Middle frontal gyrus (tissue), 1 donor: ENCODE results near the gene KRTAP2-4.
"Not testable (repeated sequence)": the region's sequence is repeated elsewhere in the genome, so short reads cannot be mapped to it uniquely, and the experiment has no call there.

Experiments used
- DNase-seq: peaks from one replicate; pipeline ENCODE4 v3.0.0-alpha.2; 2015; ENCODE audit warnings: low spot score; ENCODE audit errors: extremely low spot score

The KRTAP2-4 gene

GRCh38 chr17:41071606-41072360 is 6.1 kb upstream of the KRTAP2-4 start:
- no peak for DNase-seq

DNA sequence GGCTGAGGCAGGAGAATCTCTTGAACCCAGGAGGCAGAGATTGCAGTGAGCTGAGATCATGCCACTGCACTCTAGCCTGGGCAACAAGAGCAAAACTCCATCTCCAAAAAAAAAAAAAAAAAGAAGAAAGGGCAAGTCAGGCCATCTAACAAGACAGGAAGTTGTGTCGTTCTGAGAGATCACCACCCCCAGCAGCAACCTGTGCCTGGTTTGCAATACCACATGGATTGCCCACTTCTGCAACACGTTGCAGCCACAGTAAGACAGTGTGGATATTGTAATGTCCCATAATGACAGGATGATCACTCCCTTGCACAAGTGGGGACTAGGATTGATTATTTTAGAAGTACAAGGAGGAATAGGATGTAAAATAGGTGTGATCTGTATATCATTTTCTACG is 3.4 kb upstream of the KRTAP2-4 start:
- DNase-seq, result no peak

- no peak for DNase-seq
These were observed 1.6 kb upstream of the KRTAP2-4 start for GRCh38 chr17:41067281-41067680.

- not testable (repeated sequence) for DNase-seq
These were observed 526 bp downstream of the KRTAP2-4 start for GRCh38 chr17:41065016-41065689.

DNA sequence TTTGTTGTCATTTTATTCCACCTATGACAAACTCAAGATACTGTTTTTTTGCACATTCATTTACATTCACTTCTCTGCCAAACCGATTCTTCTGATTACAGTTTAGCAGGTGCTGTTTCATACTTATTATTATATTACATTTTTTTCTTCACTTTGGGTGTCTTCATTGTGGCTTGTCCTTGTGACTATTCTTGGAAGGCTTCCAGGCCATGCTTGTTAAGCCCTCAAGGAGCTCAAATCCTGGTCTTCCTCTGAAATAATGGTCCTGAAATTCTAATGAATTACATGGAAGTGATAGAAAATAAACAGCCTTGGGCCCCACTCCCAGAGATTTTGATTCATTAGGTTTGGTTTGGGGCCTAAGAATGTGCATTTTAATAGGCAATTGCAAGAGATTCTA is 1.4 kb downstream of the KRTAP2-4 start:
- DNase-seq, result no peak

- no peak for DNase-seq
These were observed 2.2 kb downstream of the KRTAP2-4 start for GRCh38 chr17:41063449-41063848.

GRCh38 chr17:41061964-41062363 is 3.7 kb downstream of the KRTAP2-4 start:
- no peak for DNase-seq

DNA sequence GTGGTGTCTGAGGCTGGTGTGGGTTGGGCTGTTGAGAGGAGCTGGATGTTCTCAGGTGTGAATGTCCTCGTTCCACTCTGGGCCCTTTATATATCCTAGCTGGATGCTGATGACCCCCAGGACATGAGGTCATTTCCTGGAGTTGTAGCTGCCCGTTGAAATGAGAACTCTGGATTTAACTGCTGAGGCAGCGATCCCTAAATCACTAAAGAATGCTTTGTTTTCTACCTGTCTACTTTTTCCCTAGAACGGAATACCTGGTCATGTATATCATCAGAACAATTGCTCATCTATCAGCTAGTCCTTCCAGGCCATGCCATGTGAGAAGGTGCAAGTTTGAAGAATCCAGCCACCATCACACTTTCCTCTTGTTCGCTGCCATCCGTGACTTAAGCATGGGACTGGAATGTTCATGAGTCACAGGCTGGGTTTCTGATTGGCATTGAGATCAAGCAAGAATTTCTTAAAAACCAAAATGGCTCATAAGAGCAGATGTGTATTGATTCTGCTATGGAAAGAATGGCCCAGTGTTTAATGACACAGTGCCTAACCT is 5.6 kb downstream of the KRTAP2-4 start, which contains the start of gene KRTAP2-3:
Gene KRTAP2-3, minus strand, starts transcription at position 63 of the 553 bp plus-strand sequence. CDS start 64 bp downstream, outside the sequence.
- DNase-seq, result no peak

- DNase-seq, result not testable (repeated sequence)
These were observed 6.2 kb downstream of the KRTAP2-4 start for GRCh38 chr17:41059276-41060051.

DNA sequence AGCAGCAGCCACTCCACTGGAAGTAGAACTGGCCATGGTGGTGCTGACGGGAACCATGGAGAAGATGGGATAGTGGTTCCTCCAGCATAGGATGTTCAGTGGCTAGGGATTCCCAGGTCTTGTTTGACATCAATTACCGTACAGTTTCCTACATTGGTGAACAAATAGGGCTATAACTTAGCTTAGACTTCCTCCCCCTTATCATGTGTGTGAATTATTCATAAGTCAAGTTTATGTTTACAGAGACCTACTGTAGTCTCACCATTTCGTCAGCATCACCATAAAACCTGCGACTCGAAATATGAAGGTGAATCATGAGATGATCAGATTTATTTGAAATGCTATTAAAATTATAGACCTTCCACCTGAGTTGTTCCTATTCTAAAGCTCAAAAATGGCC is 6.9 kb downstream of the KRTAP2-4 start:
- DNase-seq, result no peak

DNA sequence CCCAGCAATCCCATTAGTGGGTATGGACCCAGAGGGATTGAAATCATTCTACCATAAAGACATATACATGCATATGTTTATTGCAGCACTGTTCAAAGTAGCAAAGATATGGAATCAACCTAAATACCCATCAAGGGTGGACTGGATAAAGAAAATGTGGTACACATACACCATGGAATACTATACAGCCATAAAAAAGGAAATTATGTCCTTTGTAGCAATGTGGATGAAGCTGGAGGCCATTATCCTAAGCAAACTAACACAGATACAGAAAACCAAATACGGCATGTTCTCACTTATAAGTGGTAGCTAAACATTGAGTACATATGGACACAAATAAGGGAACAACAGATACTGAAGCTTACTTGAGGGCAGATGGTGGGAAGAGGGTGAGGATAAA is 8.1 kb downstream of the KRTAP2-4 start:
- no peak for DNase-seq

DNA sequence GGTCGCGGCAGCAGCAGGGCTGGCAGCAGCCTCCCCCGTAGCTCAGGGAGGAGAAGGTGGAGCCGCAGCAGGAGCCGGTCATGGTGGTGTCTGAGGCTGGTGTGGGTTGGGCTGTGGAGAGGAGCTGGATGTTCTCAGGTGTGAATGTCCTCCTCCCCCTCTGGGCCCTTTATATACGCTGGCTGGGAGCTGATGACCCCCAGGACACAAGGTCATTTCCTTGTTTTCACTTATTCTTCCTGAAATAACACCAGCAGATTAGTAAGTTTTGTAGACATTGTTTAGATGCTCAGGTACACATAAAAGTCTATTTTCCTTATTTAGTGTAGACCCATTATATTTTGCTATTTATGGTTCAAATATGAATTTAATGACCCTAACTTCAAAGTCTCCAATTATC is 10.5 kb downstream of the KRTAP2-4 start, which contains the start of gene KRTAP2-2:
Gene KRTAP2-2, minus strand, starts transcription at position 101 of the 400 bp plus-strand sequence. Its CDS starts 19 bp downstream, at position 82.
- not testable (repeated sequence) for DNase-seq

DNA sequence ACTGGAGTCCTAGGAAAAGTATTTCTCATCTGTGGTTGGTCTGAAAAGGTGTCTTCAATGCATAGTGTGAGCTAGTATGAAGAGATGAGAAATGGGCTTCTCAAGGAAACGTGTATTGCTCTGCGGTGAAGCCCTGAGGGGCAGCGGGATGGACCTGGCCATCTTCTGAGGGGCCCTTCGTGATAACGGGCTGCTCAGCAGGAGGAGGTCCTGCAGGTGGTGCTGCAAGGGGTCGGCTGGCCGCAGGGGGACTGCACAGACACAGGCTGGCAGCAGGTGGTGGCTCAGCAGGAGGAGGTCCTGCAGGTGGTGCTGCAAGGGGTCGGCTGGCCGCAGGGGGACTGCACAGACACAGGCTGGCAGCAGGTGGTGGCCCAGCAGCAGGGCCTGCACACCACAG is 11.1 kb downstream of the KRTAP2-4 start:
- not testable (repeated sequence) for DNase-seq

GRCh38 chr17:41054025-41054424 is 11.7 kb downstream of the KRTAP2-4 start:
- no peak for DNase-seq

GRCh38 chr17:41052566-41052965 is 13.1 kb downstream of the KRTAP2-4 start:
- DNase-seq, result no peak

DNA sequence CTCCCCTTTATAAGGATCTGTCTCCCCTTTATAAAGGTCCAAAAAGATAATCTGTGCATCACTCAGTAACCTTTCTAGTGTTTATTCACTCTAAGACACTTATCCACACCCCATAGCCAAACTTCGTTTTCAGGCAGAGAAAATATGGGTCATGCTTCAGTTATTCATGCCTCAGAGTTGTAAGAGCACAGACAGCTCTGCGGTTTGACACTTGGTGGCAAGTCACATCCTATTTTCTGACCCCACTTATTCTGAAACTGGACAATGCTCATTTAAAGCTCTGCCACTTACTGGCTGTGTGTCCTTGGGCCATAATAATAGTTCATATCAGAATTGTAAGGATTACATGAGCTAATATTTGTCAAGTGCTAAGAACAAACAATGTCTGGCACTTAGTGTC is 16.6 kb downstream of the KRTAP2-4 start:
- no peak for DNase-seq

DNA sequence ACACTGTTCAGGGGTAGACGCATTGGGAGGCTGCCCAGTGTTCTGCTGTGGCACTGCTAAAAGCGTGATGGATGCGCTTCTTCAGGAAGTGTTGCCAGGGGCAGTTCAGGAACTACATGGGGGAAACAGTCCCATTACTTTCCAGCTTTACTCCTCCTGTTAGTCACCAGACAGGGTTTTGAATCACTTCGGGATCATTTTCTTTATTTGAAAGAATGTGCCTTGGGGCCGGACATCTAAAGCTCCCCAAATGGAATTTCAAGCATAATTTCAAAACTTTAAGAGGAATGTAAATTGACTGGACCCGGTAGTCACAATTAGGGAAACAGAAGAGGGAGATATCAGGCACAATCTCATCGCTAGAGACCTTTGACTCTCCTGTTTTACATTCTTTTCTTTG is 17.2 kb downstream of the KRTAP2-4 start:
- no peak for DNase-seq

GRCh38 chr17:41046735-41047465 is 18.8 kb downstream of the KRTAP2-4 start, which contains the start of gene KRTAP2-1:
KRTAP2-1 (minus strand) TSS chr17:41047316; CDS start chr17:41047267, 49 bp downstream.
- not testable (repeated sequence) for DNase-seq

DNA sequence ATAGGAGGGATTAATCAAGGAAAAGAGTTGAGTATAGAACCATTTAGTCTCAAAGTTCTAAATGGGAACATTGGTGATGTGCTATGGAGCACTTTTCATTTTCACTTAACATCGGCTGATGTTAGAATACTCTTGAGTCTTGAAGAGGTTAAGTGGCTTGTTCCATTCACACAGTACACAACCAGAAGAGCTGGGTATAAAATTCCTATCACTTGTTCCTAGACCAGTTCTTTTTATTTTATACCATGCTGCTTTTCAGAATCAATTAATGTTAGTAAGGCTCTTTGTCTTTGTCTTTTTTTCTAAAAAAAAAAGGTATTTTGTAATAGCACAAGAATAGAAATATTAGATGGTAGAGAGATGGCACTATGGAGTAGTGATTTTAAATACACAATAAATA is 22.7 kb downstream of the KRTAP2-4 start:
- DNase-seq, result no peak

- not testable (repeated sequence) for DNase-seq
These were observed 24.7 kb downstream of the KRTAP2-4 start, which contains the start of gene KRTAP1-1 for GRCh38 chr17:41040783-41041571. KRTAP1-1 (minus strand) TSS chr17:41041450; CDS start chr17:41041397, 53 bp downstream.
